ENCODE data around the gene DAAM2.

DNA sequence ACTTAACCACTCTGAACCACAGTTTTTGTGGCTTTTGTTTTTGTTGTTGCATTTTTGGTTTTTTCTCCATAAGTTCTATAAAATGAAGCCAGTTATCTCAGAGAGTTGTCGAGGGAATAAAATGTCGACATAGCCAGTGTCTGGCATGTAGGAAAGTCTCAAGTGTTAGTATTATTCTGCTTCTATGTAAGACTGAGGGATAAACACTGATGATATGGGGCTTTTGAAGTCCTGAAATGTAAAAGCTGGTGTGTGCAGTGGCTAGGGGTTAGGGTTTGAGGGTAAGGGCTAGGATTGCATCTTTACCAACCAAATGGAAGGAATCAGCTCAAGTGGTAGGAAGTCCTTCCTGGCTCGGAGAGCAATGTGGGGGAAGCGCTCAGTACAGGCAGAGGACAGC is 59.2 kb downstream of the DAAM2 start:
- TF ChIP-seq, protein P1, sequence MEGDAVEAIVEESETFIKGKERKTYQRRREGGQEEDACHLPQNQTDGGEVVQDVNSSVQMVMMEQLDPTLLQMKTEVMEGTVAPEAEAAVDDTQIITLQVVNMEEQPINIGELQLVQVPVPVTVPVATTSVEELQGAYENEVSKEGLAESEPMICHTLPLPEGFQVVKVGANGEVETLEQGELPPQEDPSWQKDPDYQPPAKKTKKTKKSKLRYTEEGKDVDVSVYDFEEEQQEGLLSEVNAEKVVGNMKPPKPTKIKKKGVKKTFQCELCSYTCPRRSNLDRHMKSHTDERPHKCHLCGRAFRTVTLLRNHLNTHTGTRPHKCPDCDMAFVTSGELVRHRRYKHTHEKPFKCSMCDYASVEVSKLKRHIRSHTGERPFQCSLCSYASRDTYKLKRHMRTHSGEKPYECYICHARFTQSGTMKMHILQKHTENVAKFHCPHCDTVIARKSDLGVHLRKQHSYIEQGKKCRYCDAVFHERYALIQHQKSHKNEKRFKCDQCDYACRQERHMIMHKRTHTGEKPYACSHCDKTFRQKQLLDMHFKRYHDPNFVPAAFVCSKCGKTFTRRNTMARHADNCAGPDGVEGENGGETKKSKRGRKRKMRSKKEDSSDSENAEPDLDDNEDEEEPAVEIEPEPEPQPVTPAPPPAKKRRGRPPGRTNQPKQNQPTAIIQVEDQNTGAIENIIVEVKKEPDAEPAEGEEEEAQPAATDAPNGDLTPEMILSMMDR (IDR thresholded peaks at IDR 0.05): no peak
- TF ChIP-seq POLR2A (IDR thresholded peaks at IDR 0.05): no peak
- TF ChIP-seq POLR2AphosphoS5 (IDR thresholded peaks at IDR 0.05): no peak
